GM18526 (cell line): Measurements from ENCODE around the gene COPZ1.

ENCODE experiments used
- POLR2A ChIP-seq: IDR thresholded peaks from 3 replicates; pipeline ENCODE4 v1.6.1; 2011; ENCODE audit not compliant: insufficient read length; ENCODE audit errors: extremely low read depth

COPZ1 gene, protein sequence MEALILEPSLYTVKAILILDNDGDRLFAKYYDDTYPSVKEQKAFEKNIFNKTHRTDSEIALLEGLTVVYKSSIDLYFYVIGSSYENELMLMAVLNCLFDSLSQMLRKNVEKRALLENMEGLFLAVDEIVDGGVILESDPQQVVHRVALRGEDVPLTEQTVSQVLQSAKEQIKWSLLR

DNA sequence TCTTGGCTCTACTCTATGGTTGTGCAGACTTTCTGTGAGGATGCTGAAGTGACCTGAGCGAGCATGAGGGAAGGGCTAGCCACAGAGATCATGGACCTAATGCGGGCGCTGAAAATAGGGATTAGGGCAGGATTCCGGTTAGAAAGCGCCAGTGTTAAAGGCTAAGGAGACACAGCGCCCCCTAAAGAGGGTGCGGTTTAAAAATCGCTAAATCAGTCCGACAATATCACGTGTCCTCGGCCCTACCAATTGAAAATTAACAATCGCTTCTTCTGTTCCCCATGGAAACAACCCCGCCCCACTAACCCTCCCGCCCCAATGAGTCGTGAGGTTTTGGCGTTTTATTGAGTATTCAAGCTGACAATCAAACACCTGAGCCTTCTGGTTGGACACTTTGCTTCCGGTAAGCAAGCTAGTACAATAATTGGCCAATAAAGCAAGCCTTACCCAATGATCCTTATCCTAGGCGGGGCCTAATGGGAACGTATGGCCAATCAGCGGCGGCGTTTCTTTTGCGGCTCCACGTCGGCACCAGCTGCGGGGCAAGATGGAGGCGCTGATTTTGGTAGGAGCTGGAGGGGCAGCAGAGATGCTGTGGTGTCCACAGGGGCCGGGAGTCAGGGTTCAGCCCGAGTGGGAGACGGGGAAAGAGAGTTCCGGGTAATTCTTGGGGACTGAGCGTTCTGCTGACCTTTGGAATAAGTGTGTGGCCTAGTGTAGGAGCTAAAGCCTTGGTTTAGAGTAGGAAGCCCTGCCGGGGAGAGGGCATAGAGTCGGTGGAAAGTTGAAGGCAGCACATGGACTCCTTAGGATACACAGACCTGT is at the start of gene COPZ1:
TSS of gene COPZ1 (plus strand) at position 515 of the 825 bp plus-strand sequence. CDS start at position 548, 33 bp downstream.
- peak; percentile 76 for TF ChIP-seq POLR2A

DNA sequence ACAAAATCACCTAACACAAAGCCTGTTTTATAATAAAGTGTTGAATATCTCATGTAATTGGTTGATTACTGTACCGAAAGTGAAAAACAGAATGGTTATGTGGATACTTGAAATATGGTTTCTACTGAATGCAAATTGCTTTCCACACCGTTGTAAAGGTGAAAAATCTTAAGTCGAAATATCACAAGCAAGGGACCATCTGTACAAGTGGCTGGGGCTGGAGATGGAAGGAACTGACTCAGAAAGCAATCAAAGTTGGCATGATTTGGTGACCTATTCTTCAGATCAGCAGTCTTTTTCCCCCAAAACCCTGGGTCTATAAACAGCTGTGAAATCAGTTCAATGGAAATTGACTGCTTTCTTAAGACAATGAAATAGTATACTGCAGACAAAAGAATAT is 48.6 kb upstream of the COPZ1 start:
- no peak for TF ChIP-seq POLR2A

DNA sequence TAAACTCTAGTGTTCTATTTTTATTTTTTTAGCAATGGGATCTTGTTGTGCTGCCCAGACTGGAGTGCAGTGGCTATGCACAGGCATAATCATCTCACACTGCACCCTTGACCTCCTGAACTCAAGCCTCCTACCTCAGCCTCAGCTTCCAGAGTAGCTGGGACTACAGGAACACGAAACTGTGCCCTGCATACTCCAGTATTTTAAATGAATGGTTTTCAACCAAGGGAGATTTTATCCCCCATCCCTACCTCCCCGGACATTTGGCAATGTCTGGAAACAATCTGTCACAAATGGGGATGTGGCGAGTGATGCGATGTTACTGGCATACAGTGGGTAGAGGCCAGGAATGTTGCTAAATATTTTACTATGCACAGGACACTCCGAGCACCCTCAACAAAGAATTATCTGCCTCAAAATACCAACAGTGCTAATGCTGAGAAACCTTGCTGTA is 47.1 kb upstream of the COPZ1 start:
- TF ChIP-seq POLR2A, result no peak

DNA sequence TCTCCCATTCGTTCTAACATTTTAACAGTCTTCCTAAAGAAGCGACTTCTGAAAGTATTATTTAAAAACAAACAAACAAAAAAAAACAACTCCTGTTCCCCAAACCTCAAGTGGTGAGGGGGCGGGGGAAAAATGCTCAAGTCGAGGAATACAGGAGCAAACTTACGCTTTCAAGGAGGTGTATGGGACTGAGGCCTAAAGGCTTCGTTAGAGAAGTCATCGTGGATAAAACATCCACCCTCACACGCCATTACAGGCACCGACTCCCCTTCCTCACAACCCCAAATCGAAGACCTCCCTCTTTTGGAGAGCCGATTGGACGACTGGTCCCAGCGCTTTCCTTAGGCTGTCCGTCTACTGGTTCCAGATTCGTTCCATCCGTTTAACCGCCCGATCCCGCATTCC is 45.7 kb upstream of the COPZ1 start:
- no peak for TF ChIP-seq POLR2A

DNA sequence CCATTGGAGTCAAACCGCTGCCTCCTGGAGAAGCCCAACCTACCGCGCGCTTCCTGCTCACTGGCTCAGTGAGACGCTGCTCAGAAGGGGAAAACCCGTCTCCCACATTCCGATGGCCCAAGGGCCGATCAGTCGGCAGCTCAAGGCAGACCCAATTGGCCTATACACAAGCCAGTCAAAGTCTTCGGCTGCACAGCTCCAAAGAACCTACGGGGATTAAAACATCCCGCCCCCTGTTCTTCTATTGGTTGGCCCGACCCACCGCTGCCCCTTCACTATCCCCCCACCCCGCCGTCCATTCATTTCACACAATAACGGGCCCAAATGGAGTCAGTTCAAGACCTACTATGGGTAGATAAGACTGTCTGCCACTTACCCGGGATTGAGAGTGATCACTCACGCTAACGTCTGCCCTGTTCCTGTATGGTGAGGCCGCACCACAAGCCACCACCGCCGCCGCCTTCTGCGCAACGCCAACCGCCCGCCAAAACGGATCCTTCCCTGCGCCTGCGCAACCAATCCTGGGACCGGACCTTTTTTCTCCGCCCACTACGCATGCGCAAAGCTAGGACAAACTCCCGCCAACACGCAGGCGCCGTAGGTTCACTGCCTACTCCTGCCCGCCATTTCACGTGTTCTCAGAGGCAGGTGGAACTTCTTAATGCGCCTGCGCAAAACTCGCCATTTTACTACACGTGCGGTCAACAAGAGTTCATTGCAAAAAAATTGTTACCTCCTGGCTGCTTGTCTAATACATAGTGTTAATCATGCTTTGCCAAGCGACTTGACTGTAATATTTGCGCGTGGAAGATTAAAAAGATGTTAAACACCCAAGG is 45.1 kb upstream of the COPZ1 start, which contains the start of gene CBX5:
TSS of gene CBX5 (minus strand) at position 491 of the 836 bp plus-strand sequence. CDS start 22,472 bp downstream, outside the sequence.
- peak; percentile 77 for TF ChIP-seq POLR2A

DNA sequence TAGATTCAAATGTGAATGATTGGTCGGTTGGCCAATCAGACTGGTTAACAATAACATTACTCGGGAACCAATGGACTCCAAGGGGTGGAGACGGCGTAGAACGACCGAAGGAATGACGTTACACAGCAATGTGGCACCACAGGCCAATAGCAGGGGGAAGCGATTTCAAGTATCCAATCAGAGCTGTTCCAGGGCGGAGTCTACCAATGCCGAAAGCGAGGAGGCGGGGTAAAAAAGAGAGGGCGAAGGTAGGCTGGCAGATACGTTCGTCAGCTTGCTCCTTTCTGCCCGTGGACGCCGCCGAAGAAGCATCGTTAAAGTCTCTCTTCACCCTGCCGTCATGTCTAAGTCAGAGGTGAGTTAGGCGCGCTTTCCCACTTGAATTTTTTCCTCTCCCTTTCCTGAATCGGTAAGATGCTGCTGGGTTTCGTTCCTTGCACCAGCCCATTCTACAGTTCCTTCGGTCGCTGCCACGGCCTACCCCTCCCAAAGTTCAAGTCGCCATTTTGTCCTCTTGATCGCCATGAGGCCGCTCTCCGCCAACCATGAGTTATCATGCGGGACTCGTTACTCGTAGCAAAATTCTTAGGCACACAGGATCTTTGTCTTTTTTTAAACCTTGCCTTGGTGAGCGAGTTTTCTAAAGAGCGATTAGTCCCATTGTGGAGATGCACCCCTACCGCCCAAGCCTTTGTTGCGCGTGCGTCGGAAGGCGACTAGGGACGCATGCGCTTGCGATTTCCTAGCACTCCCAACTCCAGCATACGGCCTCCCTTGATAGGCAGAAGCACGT is 44.3 kb upstream of the COPZ1 start, which contains the start of gene HNRNPA1:
TSS of gene HNRNPA1 (plus strand) at position 259 of the 793 bp plus-strand sequence. CDS start at position 341, 82 bp downstream.
- peak; percentile 98 for TF ChIP-seq POLR2A

DNA sequence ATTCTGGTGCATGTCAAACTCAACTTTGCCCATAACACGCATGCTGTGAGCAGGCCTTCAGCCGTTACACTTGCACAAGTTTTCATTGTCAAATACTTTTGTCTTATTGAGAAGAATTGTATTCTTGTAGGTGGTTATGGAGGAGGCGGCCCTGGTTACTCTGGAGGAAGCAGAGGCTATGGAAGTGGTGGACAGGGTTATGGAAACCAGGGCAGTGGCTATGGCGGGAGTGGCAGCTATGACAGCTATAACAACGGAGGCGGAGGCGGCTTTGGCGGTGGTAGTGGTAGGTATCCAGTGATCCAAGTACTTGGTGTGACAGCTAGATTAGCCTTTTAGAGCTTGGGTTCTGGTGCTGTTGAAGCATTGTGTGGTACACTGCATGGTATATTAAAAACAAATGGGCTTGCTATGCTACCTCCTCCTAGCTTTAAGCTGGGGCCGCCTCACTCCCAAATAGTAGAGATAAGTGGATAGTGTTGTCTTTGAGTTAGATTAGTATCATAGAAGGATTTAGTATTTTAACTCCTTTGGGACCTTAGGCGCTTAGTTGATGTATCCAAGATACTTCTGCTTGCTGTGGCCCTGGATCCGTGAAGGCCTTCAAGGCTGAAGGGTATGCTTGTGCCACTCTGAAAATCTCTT is 41.9 kb upstream of the COPZ1 start:
- TF ChIP-seq POLR2A, result no peak

DNA sequence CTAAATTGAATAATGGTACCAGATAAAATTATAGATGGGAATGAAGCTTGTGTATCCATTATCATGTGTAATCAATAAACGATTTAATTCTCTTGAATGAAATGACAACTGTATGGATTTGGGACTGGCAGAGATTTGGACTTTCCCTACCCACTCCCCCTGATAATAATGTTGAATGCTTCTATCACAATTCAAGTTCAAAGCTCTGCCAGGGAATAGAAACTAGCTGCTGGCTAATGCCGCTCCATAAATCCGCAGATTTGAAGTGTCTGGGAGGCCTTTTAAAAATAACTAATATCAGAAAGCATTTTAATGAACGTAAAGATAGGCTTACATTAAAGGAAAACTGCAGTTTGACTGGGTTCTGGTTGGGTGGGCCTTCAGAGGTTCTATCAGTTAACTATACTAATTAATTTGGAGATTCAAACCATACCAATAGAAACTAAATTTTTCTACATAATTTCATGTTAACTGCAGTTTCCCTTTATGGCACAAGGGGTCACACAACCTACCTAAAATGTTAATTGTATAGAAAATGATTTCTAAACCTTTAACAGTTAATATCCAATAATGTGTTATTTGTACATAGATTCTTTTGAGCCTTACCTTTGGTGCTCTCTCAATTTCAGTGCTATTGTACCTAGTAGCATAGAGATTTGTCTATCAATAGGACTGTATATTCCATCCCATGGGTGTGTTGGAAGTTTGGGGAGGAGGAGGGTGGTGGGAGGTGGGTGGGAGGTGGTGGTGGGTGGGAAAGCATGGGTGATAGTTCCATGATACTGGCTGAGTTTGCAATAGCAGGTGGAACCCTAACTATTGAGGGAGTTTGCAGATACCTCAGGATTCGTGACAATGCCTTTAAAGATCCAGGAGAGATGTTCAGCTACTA is 39.5 kb upstream of the COPZ1 start:
- no peak for TF ChIP-seq POLR2A

DNA sequence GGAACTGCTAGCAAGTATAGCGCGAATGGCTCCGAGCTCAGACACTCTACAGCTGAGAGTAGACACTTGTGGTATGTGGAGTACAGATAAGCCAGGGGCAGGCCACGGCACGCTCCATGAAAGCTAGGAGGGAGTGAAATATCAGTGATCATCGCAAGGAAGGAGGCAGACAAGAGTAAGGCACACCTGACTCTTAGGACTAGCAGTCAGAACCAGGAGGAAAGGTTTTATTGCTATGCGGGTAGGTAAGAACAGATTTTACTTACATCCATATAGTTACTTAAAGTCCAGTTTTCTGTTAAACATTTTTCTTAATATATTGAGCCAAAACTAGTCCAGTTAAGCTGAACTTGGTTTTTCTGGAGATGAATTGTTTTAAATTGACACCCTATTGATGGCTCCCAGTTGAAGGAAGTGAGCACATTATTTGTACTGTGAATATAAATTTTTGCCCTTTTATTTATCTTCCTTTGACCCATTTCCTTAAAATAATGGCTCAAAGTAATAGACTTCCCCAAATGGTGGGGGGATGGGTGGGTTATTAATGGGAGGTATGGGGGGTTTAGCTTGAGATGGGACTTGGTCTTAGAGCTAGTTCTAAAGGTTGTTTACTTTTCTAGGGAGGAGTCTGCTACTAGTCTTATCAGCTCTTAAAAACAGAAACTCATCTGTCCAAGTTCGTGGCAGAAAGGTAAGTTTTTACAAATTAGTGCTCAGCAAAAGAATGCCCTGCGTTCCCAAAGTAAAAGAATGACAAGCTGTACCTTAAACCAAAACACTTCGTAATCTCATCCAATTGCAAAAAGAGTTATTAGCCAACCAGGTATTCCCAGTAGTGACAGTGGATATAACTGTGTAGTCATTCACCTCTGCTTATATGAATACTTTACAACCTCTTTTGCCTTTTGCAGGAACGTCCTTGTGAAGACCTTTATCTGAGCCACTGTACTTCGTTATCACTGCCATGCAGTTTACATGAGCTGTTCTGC is 38.6 kb upstream of the COPZ1 start:
- TF ChIP-seq POLR2A, result peak; percentile 40

DNA sequence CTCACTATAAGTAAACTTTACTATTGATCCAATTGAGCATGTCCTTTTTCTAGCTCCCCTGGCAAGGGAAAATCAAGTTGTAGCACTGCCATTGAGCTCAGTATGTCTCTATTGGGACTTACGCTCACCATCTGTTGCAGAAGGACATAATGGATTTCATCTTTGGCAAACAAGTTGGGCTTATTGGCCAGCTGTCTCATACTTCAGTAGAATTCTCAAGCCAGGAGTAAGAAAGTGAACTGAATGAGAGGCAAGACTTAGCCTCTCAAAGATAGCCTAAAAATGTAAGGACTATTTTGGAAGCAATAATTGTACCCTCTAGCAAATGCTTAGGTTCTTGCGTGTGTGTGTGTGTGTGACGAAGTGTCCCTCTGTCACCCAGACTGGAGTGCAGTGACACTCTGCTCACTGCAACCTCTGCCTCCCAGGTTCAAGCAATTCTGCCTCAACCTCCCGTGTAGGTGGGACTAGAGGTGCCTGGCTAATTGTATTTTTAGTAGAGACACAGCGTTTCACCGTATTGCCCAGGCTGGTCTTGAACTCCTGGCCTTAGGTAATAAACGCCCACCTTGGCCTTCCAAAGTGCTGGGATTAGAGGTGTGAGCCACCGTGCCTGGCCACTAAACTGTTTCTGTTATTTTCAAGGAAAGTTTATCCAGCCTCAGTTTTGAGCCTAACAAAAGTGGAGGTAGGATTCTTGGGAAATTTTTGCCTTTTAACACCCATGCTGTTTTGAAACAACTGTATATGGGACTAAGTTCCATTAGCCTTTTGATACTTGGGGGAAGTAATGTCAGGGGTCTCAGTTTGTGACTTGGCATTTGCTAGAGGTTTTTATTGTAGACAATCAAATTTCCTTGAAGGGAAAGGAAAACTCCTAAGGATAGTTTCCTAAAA is 37.4 kb upstream of the COPZ1 start:
- peak; percentile 43 for TF ChIP-seq POLR2A
